Stomach (tissue), 4 donors: ENCODE data around the gene DYRK4.

Experiments used
- CTCF ChIP-seq, 7 experiments: fragments of 450-650 bp in 4 of 7; fragments of 200-600 bp in 3 of 7; sonication (generic) in 3 of 7; IDR thresholded peaks; one replicate each; pipeline ENCODE4 v1.5.1; 2016 to 2019; ENCODE audit warnings: antibody characterized with exemption in 7 of 7, control low read depth in 2 of 7, mild to moderate bottlenecking in 1 of 7
- POLR2A ChIP-seq, 4 donors: fragments of 450-650 bp; IDR thresholded peaks; one replicate each; pipeline ENCODE4 v1.6.1; 2016; ENCODE audit warnings: antibody characterized with exemption in 4 of 4, control low read depth in 2 of 4, mild to moderate bottlenecking in 1 of 4, moderate library complexity in 1 of 4

- TF ChIP-seq CTCF (IDR thresholded peaks at IDR 0.05), result no peak
- no peak for TF ChIP-seq POLR2A (IDR thresholded peaks at IDR 0.05)
These were observed 22.9 kb downstream of the DYRK4 start for GRCh38 chr12:4584896-4585295.
